Heart right ventricle (tissue), 16 donors: Measurements from ENCODE around the gene ABHD8. TPM values are rescaled to one million over a fixed set of nuclear protein-coding genes. Genes with fewer than 3 reads are reported as not detected.

ENCODE experiments used
- ATAC-seq, 8 donors: fragments of 200-7000 bp; cut with Tn5 transposase; one replicate each; pipeline ENCODE4 v1.9.1; 2020; ENCODE audit warnings: mild to moderate bottlenecking in 8 of 8, moderate library complexity in 8 of 8, moderate number of reproducible peaks in 1 of 8
- DNase-seq, 2 donors: peaks; one replicate each; pipeline ENCODE4 v3.0.0-alpha.2; 2020
- H3K27ac ChIP-seq, 10 donors: fragments of 200-600 bp; sonication (generic) in 2 of 10; one replicate each; pipeline versions ENCODE4 v1.5.0 to v1.8.0; 2020 to 2022; ENCODE audit warnings: mild to moderate bottlenecking in 3 of 10
- H3K27me3 ChIP-seq, 7 donors: fragments of 200-600 bp; one replicate each; pipeline ENCODE4 v1.8.0; 2021 to 2022; ENCODE audit warnings: mild to moderate bottlenecking in 2 of 7
- H3K36me3 ChIP-seq, 9 donors: fragments of 200-600 bp; sonication (generic) in 1 of 9; one replicate each; pipeline versions ENCODE4 v1.5.0 to v1.8.0; 2020 to 2022; ENCODE audit warnings: mild to moderate bottlenecking in 2 of 9
- H3K4me1 ChIP-seq, 9 donors: fragments of 200-600 bp; sonication (generic) in 1 of 9; one replicate each; pipeline versions ENCODE4 v1.5.0 to v1.8.0; 2020 to 2022; ENCODE audit warnings: mild to moderate bottlenecking in 4 of 9
- H3K4me3 ChIP-seq, 10 donors: fragments of 200-600 bp; sonication (generic) in 2 of 10; one replicate each; pipeline versions ENCODE4 v1.5.0 to v1.8.0; 2020 to 2022; ENCODE audit warnings: mild to moderate bottlenecking in 7 of 10, moderate library complexity in 2 of 10
- H3K9me3 ChIP-seq, 11 donors: fragments of 200-600 bp in 10 of 11; sonication (generic) in 2 of 11; one replicate each; pipeline versions ENCODE4 v1.5.0 to v1.8.0; 2013 to 2022; ENCODE audit warnings: mild to moderate bottlenecking in 2 of 11, control low read depth in 1 of 11, moderate library complexity in 1 of 11
- CTCF ChIP-seq, 9 donors: fragments of 200-600 bp; sonication (generic) in 2 of 9; IDR thresholded peaks; one replicate each; pipeline versions ENCODE4 v1.5.0 to v1.8.0; 2021 to 2022; ENCODE audit warnings: antibody characterized with exemption in 9 of 9, mild to moderate bottlenecking in 5 of 9, moderate library complexity in 1 of 9
- WGBS, 2 donors: extraction: QIAGEN DNeasy Blood & Tissue Kit; methylation state at CpG; one replicate each; pipeline ENCODE4 v1.1.7; 2013; ENCODE audit warnings: inconsistent platforms in 1 of 2; 5-methylcytosine and 5-hydroxymethylcytosine counted together
- intact Hi-C, 10 donors: fragments of 100-400 bp; cut with DNase I; formaldehyde crosslinking; loops; one replicate each; pipeline versions ENCODE4 v1.11.1 to v1.14.2; 2022
- polyA plus RNA-seq, 2 donors: library from polyadenylated mRNA; stranded (reverse); fragments of 200-250 nt; gene quantifications; one replicate each; pipeline ENCODE4 v1.2.3, GENCODE V29; 2013
- total RNA-seq, 10 donors: library from RNA; stranded (reverse); fragmentation: NEBNext Ultra II Directional in 3 of 10; extraction: Animal tissue kit (Norgen Biotek cat#: 25700) in 3 of 10; gene quantifications; one replicate each; pipeline versions ENCODE4 v1.2.1 to v1.2.4, GENCODE V29; 2021 to 2023
- donor health status: Arrhythmogenic right ventricular cardiomyopathy.
- donor health status: ischemic (EF 13 %, LVEDD 7.1; RV severe dilation, severe dysfunction).
- donor health status: healthy with polysubstance abuse.
- donor health status: DM: no; HTN: yes; CAD: no.
- donor health status: DM: no; HTN: no; CAD: no.
- donor health status: ischemic (EF 25% LVEDD 6.9; RV normal size, moderate dysfunction).
- donor health status: ischemic (EF 25% LVEDD 5.7; RV mildly dilated, moderate dysfunction).
- donor health status: healthy.
- donor health status: DM: yes; HTN: yes; CAD: no.
- donor health status: Ischemic cardiomyopathy.
- donor health status: ischemic (EF 35%, LVEDD 5.7; RV mildly dilated, moderate dysfunction).
- donor health status: nonischemic (EF 11% LVEDD 7.7; RV severe dilation, severe dysfunction).
- donor health status: DM: yes; HTN: yes; CAD: no.
- donor health status: PGD.
- donor health status: ischemic (EF 29% LVEDD 5.4; RV normal size, mild dysfunction).
- donor health status: nonischemic (EF 23%, LVEDD 6.1; RV moderate dilation, normal function).

Gene ABHD8
- total and polyA plus RNA-seq, 12 donors, result 6.0 to 16.9 (median 8.2) TPM

- WGBS, 2 donors, result 78 to 81% methylated on average over 17 of the region's 17 CpGs
- no peak for DNase-seq
- H3K27ac ChIP-seq, result no peak overlapping the region
These were observed 22.8 kb upstream of the ABHD8 start for GRCh38 chr19:17325881-17326594.

GRCh38 chr19:17325133-17325532, 21.9 kb upstream of the ABHD8 start:
- 97% methylated on average over 20 of the region's 20 CpGs for WGBS, 2 donors
- Histone ChIP-seq H3K4me3 (no peak overlapping the region), H3K27ac (no peak overlapping the region), H3K9me3 (no peaks in the 10 kb centered on the region), H3K4me1 (peaks cover 0 to 21% (median 0%) of the 10 kb centered on the region in 9 donors), H3K27me3 (peaks cover 0 to 16% (median 0%) of the 10 kb centered on the region in 7 donors), H3K36me3 (peaks cover 0 to 47% (median 14%) of the 10 kb centered on the region in 9 donors)
- ATAC-seq (no peak), DNase-seq (no peak)
- no peak for TF ChIP-seq CTCF (IDR thresholded peaks at IDR 0.05)
- intact Hi-C loops, result no loop called here

More at GRCh38 chr19:17325881-17326594, 22.8 kb upstream of the ABHD8 start:
- peaks cover 0 to 21% (median 0%) of the 10 kb centered on the region in 9 donors for H3K4me1 ChIP-seq
- intact Hi-C loops, result no loop called here
- no peak for TF ChIP-seq CTCF (IDR thresholded peaks at IDR 0.05)
- no peak overlapping the region for H3K4me3 ChIP-seq
- peaks cover 0 to 45% (median 6%) of the 10 kb centered on the region in 9 donors for H3K36me3 ChIP-seq
- H3K27me3 ChIP-seq, result peaks cover 0 to 25% (median 0%) of the 10 kb centered on the region in 7 donors
- no peak for ATAC-seq
- no peaks in the 10 kb centered on the region for H3K9me3 ChIP-seq

GRCh38 chr19:17324357-17325114, 21.3 kb upstream of the ABHD8 start:
- intact Hi-C loops, result no loop called here
- H3K9me3 ChIP-seq, result no peaks in the 10 kb centered on the region
- DNase-seq (no peak), ATAC-seq (no peak)
- no peak overlapping the region for H3K4me3 ChIP-seq
- peaks cover 0 to 53% (median 20%) of the 10 kb centered on the region in 9 donors for H3K36me3 ChIP-seq
- 93 to 95% methylated on average over 28 of the region's 28 CpGs for WGBS, 2 donors
- H3K27me3 ChIP-seq, result peaks cover 0 to 10% (median 0%) of the 10 kb centered on the region in 7 donors
- H3K4me1 ChIP-seq, result peaks cover 0 to 19% (median 0%) of the 10 kb centered on the region in 9 donors
- no peak for TF ChIP-seq CTCF (IDR thresholded peaks at IDR 0.05)
- no peak overlapping the region for H3K27ac ChIP-seq

- Histone ChIP-seq H3K9me3 (no peaks in the 10 kb centered on the region), H3K36me3 (peaks cover 0 to 58% (median 20%) of the 10 kb centered on the region in 9 donors), H3K27me3 (peaks cover 0 to 4% (median 0%) of the 10 kb centered on the region in 7 donors), H3K4me3 (no peak overlapping the region), H3K27ac (no peak overlapping the region), H3K4me1 (peaks cover 0 to 13% (median 0%) of the 10 kb centered on the region in 9 donors)
- no peak for DNase-seq
- no peak for ATAC-seq
- intact Hi-C loops, result no loop called here
- 46 to 51% methylated on average over 7 of the region's 7 CpGs for WGBS, 2 donors
- TF ChIP-seq CTCF (IDR thresholded peaks at IDR 0.05), result no peak
These were observed 20.7 kb upstream of the ABHD8 start for GRCh38 chr19:17323964-17324332.
